Peyer's patch (tissue), 4 donors: ENCODE data around the gene DOCK3. TPM values are rescaled to one million over a fixed set of nuclear protein-coding genes. Genes with fewer than 3 reads are reported as not detected.
"Not testable (repeated sequence)": the region's sequence is repeated elsewhere in the genome, so short reads cannot be mapped to it uniquely, and the experiment has no call there.

Experiments used
- DNase-seq, 3 donors: peaks; one replicate each; pipeline ENCODE4 v3.0.0-alpha.2; 2017 to 2019
- H3K27ac ChIP-seq, 4 donors: fragments of 200-600 bp; sonication (generic); one replicate each; pipeline ENCODE4 v1.5.1; 2016 to 2019
- H3K27me3 ChIP-seq, 2 donors: fragments of 200-600 bp; sonication (generic); one replicate each; pipeline ENCODE4 v1.5.1; 2019
- H3K36me3 ChIP-seq, 3 donors: fragments of 200-600 bp; sonication (generic); one replicate each; pipeline ENCODE4 v1.5.1; 2016 to 2019
- H3K4me1 ChIP-seq, 4 donors: fragments of 200-600 bp; sonication (generic); one replicate each; pipeline ENCODE4 v1.5.1; 2016 to 2019
- H3K4me3 ChIP-seq, 4 donors: fragments of 200-600 bp; sonication (generic); 1 replicate in 3 of 4; 2 replicates in 1 of 4; pipeline ENCODE4 v1.5.1; 2016 to 2019; ENCODE audit warnings: mild to moderate bottlenecking in 1 of 4
- H3K9me3 ChIP-seq, 4 donors: fragments of 200-600 bp; sonication (generic); one replicate each; pipeline ENCODE4 v1.5.1; 2016 to 2019; ENCODE audit warnings: mild to moderate bottlenecking in 1 of 4
- CTCF ChIP-seq, 6 experiments: fragments of 450-650 bp in 4 of 6; fragments of 200-600 bp in 2 of 6; sonication (generic) in 1 of 6; IDR thresholded peaks; one replicate each; pipeline ENCODE4 v1.5.1; 2017 to 2019; ENCODE audit warnings: antibody characterized with exemption in 6 of 6, mild to moderate bottlenecking in 3 of 6, moderate library complexity in 1 of 6
- POLR2A ChIP-seq, 2 donors: fragments of 450-650 bp; IDR thresholded peaks; one replicate each; pipeline ENCODE4 v1.5.1; 2017; ENCODE audit warnings: antibody characterized with exemption in 2 of 2, mild to moderate bottlenecking in 2 of 2, moderate library complexity in 2 of 2
- total RNA-seq, 4 donors: library from RNA; depleted of rRNA; stranded (reverse); fragments of >200 nt; gene quantifications; one replicate each; pipeline ENCODE4 v1.1.0, GENCODE V29; 2016

Gene DOCK3
- total RNA-seq, 4 donors from 2014 or later: 0.28 to 0.83 (median 0.40) TPM; not detected in 1

GRCh38 chr3:51082363-51082762 lies 407.6 kb downstream of the DOCK3 start:
- no peak for DNase-seq
- Histone ChIP-seq H3K36me3 (no peaks in the 10 kb centered on the region), H3K4me3 (no peak overlapping the region), H3K27ac (no peak overlapping the region), H3K27me3 (no peaks in the 10 kb centered on the region), H3K9me3 (peaks cover 0 to 20% (median 8%) of the 10 kb centered on the region in 4 donors), H3K4me1 (no peaks in the 10 kb centered on the region)
- TF ChIP-seq POLR2A (IDR thresholded peaks at IDR 0.05) (no peak), CTCF (IDR thresholded peaks at IDR 0.05) (no peak)

GRCh38 chr3:51083490-51083889 lies 408.8 kb downstream of the DOCK3 start:
- DNase-seq: no peak
- no peak for TF ChIP-seq CTCF (IDR thresholded peaks at IDR 0.05)
- no peak for TF ChIP-seq POLR2A (IDR thresholded peaks at IDR 0.05)
- H3K27me3 ChIP-seq: no peaks in the 10 kb centered on the region

GRCh38 chr3:51092141-51092540 lies 417.4 kb downstream of the DOCK3 start:
- not testable (repeated sequence) for H3K36me3 ChIP-seq, H3K9me3 ChIP-seq, H3K4me3 ChIP-seq, H3K4me1 ChIP-seq, H3K27ac ChIP-seq, DNase-seq, H3K27me3 ChIP-seq

More at GRCh38 chr3:51083490-51083889, 408.8 kb downstream of the DOCK3 start:
- Histone ChIP-seq H3K27ac (no peak overlapping the region), H3K4me3 (no peak overlapping the region), H3K36me3 (no peaks in the 10 kb centered on the region), H3K9me3 (peaks cover 0 to 20% (median 8%) of the 10 kb centered on the region in 4 donors), H3K4me1 (no peaks in the 10 kb centered on the region)

- H3K27me3 ChIP-seq, H3K27ac ChIP-seq, H3K9me3 ChIP-seq, H3K36me3 ChIP-seq, H3K4me1 ChIP-seq, DNase-seq, H3K4me3 ChIP-seq: not testable (repeated sequence)
These were observed 420.1 kb downstream of the DOCK3 start for GRCh38 chr3:51094838-51095237.

GRCh38 chr3:51099794-51100535 lies 425.2 kb downstream of the DOCK3 start:
- H3K4me3 ChIP-seq: no peak overlapping the region
- no peak overlapping the region for H3K27ac ChIP-seq
- peak in 1 of 3 donors; percentile 50 for DNase-seq
- H3K4me1 ChIP-seq: no peaks in the 10 kb centered on the region
- H3K9me3 ChIP-seq: no peaks in the 10 kb centered on the region
- no peaks in the 10 kb centered on the region for H3K27me3 ChIP-seq
- TF ChIP-seq CTCF (IDR thresholded peaks at IDR 0.05): peak in 5 of 6 experiments; percentile 22 to 49 (median 47)
- TF ChIP-seq POLR2A (IDR thresholded peaks at IDR 0.05): no peak
- no peaks in the 10 kb centered on the region for H3K36me3 ChIP-seq

- H3K4me3 ChIP-seq: no peak overlapping the region
- H3K27me3 ChIP-seq: no peaks in the 10 kb centered on the region
- H3K9me3 ChIP-seq: no peaks in the 10 kb centered on the region
- H3K4me1 ChIP-seq: no peaks in the 10 kb centered on the region
- no peak overlapping the region for H3K27ac ChIP-seq
- DNase-seq: no peak
- TF ChIP-seq CTCF (IDR thresholded peaks at IDR 0.05): no peak
- TF ChIP-seq POLR2A (IDR thresholded peaks at IDR 0.05): no peak
- H3K36me3 ChIP-seq: no peaks in the 10 kb centered on the region
These were observed 425.8 kb downstream of the DOCK3 start for GRCh38 chr3:51100536-51100851.

GRCh38 chr3:51102396-51102795 lies 427.7 kb downstream of the DOCK3 start:
- no peaks in the 10 kb centered on the region for H3K27me3 ChIP-seq
- TF ChIP-seq CTCF (IDR thresholded peaks at IDR 0.05): no peak
- TF ChIP-seq POLR2A (IDR thresholded peaks at IDR 0.05): no peak
- no peak for DNase-seq
- no peaks in the 10 kb centered on the region for H3K36me3 ChIP-seq
- no peaks in the 10 kb centered on the region for H3K4me1 ChIP-seq
- H3K27ac ChIP-seq: no peak overlapping the region
- H3K4me3 ChIP-seq: no peak overlapping the region
- H3K9me3 ChIP-seq: no peaks in the 10 kb centered on the region
